Measurements from ENCODE around the gene UPK3A.

DNA sequence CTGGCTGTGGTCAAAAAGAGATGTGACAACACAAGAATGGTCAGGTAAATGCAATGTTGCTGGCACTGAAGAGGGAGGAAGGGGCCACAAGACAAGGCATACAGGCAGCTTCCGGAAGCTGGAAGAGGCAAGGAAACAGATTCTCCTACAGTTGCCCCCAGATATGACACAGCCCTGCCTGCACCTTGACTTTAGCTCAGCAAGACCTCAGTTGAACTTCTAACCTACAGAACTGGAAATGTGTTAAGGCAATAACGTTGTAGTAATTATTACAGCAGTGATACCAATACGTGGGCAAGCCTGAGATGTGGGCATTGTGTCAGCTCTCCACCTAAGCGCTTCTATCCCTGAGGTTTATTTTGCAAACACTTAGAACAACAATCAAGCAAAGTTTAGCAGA is 39.8 kb upstream of the UPK3A start:
- TF ChIP-seq KDM1A (IDR thresholded peaks at IDR 0.05; ENCODE audit: borderline replicate concordance) = no peak
- no peak for TF ChIP-seq CEBPB (IDR thresholded peaks at IDR 0.05; ENCODE audit: borderline replicate concordance in 1 of 2, low read depth in 2 of 2, low read length in 2 of 2)
- TF ChIP-seq RCOR1 (conservative IDR thresholded peaks at IDR 0.05; ENCODE audit: low read depth, low read length) = no peak
- TF ChIP-seq, protein P1, sequence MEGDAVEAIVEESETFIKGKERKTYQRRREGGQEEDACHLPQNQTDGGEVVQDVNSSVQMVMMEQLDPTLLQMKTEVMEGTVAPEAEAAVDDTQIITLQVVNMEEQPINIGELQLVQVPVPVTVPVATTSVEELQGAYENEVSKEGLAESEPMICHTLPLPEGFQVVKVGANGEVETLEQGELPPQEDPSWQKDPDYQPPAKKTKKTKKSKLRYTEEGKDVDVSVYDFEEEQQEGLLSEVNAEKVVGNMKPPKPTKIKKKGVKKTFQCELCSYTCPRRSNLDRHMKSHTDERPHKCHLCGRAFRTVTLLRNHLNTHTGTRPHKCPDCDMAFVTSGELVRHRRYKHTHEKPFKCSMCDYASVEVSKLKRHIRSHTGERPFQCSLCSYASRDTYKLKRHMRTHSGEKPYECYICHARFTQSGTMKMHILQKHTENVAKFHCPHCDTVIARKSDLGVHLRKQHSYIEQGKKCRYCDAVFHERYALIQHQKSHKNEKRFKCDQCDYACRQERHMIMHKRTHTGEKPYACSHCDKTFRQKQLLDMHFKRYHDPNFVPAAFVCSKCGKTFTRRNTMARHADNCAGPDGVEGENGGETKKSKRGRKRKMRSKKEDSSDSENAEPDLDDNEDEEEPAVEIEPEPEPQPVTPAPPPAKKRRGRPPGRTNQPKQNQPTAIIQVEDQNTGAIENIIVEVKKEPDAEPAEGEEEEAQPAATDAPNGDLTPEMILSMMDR (IDR thresholded peaks at IDR 0.05 in 2 of 3, conservative IDR thresholded peaks at IDR 0.05 in 1 of 3; ENCODE audit: control insufficient read depth in 2 of 3, extremely low read depth in 1 of 3, insufficient read depth in 1 of 3, low read depth in 3 of 3, low read length in 3 of 3) = no peak
- TF ChIP-seq TCF7 (IDR thresholded peaks at IDR 0.05; ENCODE audit: borderline replicate concordance) = no peak
- no peak for TF ChIP-seq FOXK2 (IDR thresholded peaks at IDR 0.05)
